GM19193 (cell line): Measurements from ENCODE around the gene ARMC5.

Experiments used
- POLR2A ChIP-seq: IDR thresholded peaks from 4 replicates; pipeline ENCODE4 v1.6.1; 2011; ENCODE audit not compliant: insufficient read depth, insufficient read length; ENCODE audit errors: extremely low read depth

The ARMC5 gene

GRCh38 chr16:31467858-31468257 lies 8.6 kb downstream of the ARMC5 start:
- no peak for TF ChIP-seq POLR2A

- TF ChIP-seq POLR2A: no peak
Observed at GRCh38 chr16:31470615-31471014, 11.3 kb downstream of the ARMC5 start.

- no peak for TF ChIP-seq POLR2A
Observed at GRCh38 chr16:31471241-31471874, 12.1 kb downstream of the ARMC5 start.

GRCh38 chr16:31471875-31472708 lies 12.8 kb downstream of the ARMC5 start, which contains the start of gene TGFB1I1:
Gene TGFB1I1 (plus strand): TSS chr16:31472152. CDS start chr16:31472189, 37 bp downstream.
- TF ChIP-seq POLR2A: no peak

- no peak for TF ChIP-seq POLR2A
Observed at GRCh38 chr16:31472709-31473203, 13.5 kb downstream of the ARMC5 start.

GRCh38 chr16:31473264-31473984 lies 14.1 kb downstream of the ARMC5 start:
- no peak for TF ChIP-seq POLR2A

- no peak for TF ChIP-seq POLR2A
Observed at GRCh38 chr16:31474173-31474714, 14.9 kb downstream of the ARMC5 start.

GRCh38 chr16:31474773-31475738 lies 15.8 kb downstream of the ARMC5 start:
- no peak for TF ChIP-seq POLR2A

- no peak for TF ChIP-seq POLR2A
Observed at GRCh38 chr16:31475946-31476302, 16.6 kb downstream of the ARMC5 start.

- no peak for TF ChIP-seq POLR2A
Observed at GRCh38 chr16:31476303-31477219, 17.3 kb downstream of the ARMC5 start.

- no peak for TF ChIP-seq POLR2A
Observed at GRCh38 chr16:31477220-31478216, 18.2 kb downstream of the ARMC5 start.

GRCh38 chr16:31478956-31479355 lies 19.7 kb downstream of the ARMC5 start:
- TF ChIP-seq POLR2A: no peak

GRCh38 chr16:31479751-31480150 lies 20.4 kb downstream of the ARMC5 start:
- TF ChIP-seq POLR2A: no peak
